GM21825 (cell line): ENCODE measurements around the gene HPCA.
"Not testable (repeated sequence)": the region's sequence is repeated elsewhere in the genome, so short reads cannot be mapped to it uniquely, and the experiment has no call there.

ENCODE experiments used
- ATAC-seq: cut with Tn5 transposase; IDR thresholded peaks from one replicate; pipeline ENCODE4 v1.9.1; 2021; ENCODE audit warnings: mild to moderate bottlenecking, moderate library complexity; ENCODE audit not compliant: unreplicated experiment

HPCA gene

DNA sequence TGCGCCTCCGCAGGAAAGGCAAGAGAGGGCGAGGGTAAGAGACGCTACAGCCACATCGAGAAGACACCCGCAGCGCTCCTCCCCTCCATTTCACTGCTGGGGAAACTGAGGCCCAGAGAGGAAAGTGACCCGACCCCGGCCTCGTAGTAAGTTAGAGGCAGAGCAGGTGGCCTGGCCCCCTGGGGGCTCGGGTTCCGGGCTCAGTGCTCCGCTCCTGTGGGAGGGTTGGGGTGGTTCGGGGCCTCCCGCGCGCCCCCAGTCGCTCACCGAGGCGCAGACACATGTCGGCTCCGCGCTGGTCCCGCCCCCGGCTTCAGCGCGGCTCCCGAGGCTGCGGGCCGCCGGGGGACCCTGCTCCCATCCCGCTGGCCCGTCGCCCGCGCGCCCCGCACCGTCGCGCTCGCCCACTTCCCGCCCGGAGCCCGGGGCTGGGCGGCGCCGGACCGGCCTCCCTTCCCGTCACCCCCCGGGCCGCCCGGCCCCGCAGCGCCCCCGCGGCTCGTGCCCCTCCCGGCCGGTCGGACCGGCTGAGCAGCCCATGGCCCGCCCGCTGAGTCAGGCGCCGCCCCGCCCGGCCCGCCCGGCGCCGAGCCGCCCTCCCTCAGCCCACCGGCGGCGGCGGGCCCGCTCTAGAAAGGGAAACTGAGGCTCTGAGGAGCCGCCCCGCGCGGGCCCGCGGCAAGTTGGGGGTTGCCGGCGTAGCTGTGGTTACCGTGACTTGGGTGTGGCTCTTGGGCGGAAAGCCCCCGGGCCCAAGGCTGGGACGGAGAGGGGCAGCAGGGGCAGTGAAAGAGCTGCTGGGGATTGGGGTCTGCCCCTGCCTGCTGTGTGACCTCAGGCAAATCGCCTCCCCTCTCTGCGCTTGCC, 14.9 kb downstream of the HPCA start, which contains the start of gene TMEM54:
Gene TMEM54 (minus strand): TSS at position 434 of the 867 bp plus-strand sequence. CDS start 151 bp downstream, at position 283.
- ATAC-seq: no peak

DNA sequence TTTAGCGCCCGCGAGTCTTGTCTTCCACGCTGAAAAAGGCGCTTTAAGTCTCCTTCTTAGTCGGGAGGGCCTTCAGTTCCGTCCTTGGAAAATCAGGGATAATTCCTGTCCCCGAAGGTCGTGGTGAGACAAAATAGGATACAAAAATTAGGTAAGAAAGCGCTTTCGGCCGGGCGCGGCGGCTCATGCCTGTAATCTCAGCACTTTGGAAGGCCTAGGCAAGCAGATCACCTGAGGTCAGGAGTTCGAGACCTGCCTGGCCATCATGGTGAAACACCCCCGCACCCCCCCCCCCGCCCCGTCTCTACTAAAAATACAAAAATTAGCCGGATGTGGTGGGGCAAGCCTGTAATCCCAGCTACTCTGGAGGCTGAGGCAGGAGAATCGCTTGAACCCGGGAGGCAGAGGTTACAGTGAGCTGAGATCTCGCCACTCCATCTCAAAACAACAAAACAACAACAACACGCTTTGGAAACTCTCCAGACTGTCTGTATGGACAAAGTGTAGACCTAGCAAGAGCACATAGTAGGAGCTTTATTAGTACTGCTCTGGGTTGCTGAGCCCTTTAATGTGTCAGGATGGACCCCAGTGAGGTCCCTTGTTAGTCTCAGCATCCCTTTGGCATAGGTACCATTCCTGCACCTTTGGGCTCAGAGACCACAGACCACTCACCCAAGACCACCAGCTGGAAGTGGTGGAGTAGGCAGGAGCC, 15.7 kb downstream of the HPCA start:
- no peak for ATAC-seq

DNA sequence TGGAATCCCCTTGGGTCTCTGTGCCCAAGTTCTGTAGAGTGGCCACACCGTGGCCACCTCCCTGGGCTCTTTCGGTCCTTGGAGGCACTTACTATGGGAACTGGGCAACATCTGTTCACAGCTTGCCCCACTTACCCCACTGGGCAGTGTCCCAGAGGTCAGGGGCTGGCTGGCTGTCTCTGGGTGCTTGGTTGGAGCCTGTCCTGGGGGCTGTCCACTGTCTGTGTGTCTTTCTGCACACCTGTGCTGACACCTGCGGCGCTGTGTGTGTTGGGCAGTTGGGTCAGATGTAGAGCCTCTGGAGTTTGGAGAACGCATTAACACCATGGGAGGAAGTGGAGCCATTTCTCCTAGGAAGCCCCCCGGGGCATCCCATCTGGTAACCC, 16.2 kb downstream of the HPCA start:
- no peak for ATAC-seq

GRCh38 chr1:32903991-32904785, 17.9 kb downstream of the HPCA start:
- no peak for ATAC-seq

DNA sequence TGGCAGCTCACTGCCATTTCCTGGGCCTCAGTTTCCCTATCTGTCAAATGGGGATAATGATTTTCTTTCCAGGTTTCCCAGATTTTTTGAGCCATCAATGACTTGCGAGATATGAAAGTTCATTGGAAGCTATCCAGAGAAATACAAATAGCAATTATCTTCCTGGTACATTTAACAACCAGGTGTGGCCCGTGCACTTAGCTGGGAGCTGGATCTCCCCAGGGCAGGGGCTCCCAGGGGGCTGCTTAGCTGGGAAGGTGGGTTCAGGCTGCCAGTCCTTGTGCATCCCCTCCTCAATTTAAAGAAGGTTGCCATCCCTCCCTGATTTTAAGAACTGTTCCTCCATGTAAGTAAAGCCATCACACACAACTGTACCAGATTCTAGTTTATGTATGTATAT, 18.5 kb downstream of the HPCA start:
- no peak for ATAC-seq

DNA sequence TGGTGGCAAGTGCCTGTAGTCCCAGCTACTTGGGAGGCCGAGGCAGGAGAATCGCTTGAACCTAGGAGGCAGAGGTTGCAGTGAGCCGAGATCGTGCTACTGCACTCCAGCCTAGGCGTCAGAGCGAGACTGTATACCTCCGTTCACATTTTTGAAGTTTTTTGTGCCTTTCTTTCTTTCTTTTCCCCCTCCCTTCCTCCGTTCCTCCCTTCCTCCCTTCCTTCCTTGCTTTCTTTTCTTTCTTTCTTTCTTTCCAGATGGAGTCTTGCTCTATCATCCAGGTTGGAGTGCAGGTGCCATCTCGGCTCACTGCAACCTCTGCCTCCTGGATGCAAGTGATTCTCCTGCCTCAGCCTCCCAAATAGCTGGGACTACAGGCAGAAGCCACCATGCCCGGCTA, 19.3 kb downstream of the HPCA start:
- not testable (repeated sequence) for ATAC-seq

DNA sequence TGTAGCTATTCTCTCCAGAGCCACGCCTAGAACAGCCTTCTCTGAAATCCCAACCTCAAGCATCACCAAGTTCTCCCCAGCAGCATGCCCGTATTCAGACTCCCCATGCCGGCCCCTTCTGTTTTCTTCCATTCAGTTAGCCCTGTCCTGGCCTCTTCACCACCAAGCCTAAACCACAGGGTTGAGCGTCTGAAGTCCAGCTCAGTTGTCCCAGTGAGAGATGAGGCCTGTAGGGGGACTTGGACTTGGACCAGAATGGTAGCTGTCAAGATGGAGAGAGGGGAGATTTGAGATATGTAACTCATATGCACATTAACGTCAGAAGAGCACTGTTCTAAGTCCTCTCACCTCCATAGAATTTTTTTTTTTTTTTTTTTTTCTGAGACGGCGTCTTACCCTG, 20.4 kb downstream of the HPCA start:
- ATAC-seq: no peak

- no peak for ATAC-seq
These were observed 21.1 kb downstream of the HPCA start for GRCh38 chr1:32907435-32907834.

GRCh38 chr1:32910319-32910718, 24.0 kb downstream of the HPCA start:
- ATAC-seq: no peak

- ATAC-seq: no peak
These were observed 29.7 kb downstream of the HPCA start for GRCh38 chr1:32915766-32916706.

GRCh38 chr1:32917521-32917920, 31.2 kb downstream of the HPCA start:
- no peak for ATAC-seq

DNA sequence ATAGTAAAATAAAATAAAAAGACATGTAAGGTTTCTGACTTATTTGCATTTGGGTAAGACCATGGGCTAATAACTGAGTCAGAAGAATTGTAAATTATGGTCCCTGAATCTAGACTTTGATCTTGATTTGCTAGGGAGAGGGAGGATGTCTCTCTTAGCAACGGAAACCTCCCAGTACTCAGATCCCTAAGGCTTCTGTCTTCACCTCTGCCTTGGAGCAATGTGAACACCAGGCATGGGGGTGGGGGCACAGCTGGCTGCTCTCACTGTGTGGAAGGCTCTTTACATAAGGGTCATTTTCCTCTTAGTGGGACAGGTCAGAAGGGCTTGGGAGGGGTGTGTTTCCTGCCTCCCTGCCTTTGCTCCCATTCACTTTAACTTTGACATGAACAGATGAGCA, 31.9 kb downstream of the HPCA start:
- no peak for ATAC-seq

DNA sequence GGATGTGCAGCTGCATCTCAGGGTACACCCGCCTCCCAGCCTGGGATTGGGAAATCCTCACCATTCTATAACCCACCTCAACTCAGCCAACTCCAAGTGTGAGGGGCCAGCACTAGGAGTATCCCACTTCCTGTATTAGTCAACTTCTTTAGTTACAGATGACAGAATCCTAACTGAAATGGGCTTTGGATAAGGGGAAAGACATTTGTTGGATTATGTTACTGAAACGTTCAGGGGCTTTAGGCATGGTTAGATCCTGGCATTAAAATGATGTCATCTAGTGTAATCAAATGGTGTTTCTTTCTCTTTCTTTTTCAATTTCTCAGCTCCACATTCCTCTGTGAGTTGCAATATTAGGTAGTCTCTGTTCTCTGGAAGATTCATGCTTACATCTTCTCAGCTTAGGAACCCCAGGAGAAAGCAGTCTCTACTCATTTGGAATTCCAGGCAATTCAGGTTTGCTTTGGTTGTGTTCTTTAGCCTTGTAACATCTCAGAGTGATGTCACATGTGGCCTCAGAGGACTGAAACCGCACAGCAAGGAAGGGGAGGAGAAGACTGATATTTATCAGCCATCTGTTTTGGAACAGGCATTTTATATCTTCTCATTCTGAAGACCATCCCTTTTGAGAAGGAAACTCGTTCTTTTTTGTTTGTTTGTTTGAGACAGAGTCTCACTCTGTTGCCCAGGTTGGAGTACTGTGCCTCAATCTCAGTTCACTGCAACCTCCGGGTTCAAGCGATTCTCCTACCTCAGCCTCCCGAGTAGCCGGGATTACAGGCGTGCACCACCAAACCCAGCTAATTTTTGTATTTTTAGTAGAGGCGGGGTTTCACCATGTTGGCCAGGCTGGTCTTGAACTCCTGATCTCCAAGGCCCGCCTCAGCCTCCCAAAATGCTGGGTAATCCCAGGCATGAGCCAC, 33.8 kb downstream of the HPCA start:
- ATAC-seq: no peak

GRCh38 chr1:32920833-32921232, 34.5 kb downstream of the HPCA start:
- no peak for ATAC-seq

DNA sequence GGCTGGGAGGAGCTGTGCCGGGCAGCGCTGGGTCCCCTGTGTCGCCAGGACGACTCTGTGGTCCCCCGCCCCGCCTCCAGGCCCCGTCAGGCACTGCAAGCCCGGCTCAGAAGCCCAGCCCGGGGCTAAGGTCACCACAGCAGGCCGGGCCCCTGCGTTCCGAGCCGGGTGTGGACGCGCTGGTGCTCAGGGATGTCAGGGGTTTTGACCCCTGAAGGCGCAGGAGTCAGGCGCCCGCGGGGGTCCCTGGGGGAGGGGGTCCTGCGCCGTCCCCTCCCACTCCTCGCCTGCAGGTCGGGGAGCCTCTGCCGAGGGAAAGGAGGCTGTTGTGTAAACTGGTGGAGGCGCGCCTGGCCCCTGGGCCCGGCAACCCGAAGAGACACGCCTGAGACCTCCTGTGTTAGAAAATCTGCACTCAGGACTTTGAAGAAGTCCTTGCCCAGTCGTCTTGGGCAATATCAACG, 38.6 kb downstream of the HPCA start:
- ATAC-seq: no peak

DNA sequence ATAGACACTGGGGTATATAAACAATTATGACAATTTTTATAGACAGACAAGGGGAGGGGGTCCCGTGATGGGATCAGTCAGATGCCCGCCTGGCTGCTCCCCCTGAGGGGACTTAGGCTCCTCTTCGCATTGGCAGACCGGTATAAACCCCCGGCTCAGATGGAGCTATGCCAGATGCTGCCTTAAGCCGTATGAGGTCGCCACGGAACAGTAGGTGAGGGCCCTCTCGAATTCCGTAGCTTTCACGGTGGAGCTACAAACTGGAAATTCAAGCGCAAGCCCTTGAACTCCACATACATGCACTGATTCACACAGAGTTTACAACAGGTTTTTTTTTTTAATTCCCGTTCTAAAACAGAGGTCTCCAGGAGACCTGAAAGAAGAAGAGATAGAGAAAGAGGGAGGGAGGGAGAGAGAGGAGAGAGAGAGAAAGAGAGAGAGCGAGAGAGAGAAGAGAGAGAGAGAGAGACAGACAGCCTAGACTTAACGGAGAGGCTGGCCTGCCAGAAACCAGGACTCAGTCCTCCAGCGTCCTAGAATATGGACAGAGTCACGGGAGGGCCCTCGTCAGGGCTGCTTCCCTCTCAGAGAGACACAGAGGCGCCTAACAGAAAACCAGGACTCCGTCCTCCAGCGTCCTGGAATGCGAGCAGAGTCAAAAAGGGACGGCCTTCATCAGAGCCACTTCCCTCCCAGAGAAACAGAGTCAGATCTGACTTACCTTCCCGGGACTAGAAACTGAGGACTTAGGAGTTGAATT, 39.3 kb downstream of the HPCA start:
- ATAC-seq: no peak

- ATAC-seq: no peak
These were observed 40.3 kb downstream of the HPCA start for GRCh38 chr1:32926562-32926961.

GRCh38 chr1:32927441-32927840, 41.1 kb downstream of the HPCA start:
- no peak for ATAC-seq
